ENCODE results near the gene HOXA5.

HOXA5 gene

GRCh38 chr7:27143023-27143949, at the start of gene HOXA5:
TSS of gene HOXA5 (minus strand) at chr7:27143681. CDS start at chr7:27143607, 74 bp downstream.
- peak; percentile 92 for DNase-seq

- DNase-seq: no peak
These were observed 49.3 kb upstream of the HOXA5 start for GRCh38 chr7:27192546-27193334.

GRCh38 chr7:27191833-27192545, 48.5 kb upstream of the HOXA5 start:
- no peak for DNase-seq

- no peak for DNase-seq
These were observed 47.8 kb upstream of the HOXA5 start for GRCh38 chr7:27191161-27191731.

GRCh38 chr7:27189997-27190748, 46.7 kb upstream of the HOXA5 start:
- no peak for DNase-seq

- DNase-seq: peak; percentile 33
These were observed 46.0 kb upstream of the HOXA5 start for GRCh38 chr7:27189295-27189996.

GRCh38 chr7:27188386-27189294, 45.2 kb upstream of the HOXA5 start:
- no peak for DNase-seq

GRCh38 chr7:27187475-27188385, 44.2 kb upstream of the HOXA5 start:
- DNase-seq: no peak

GRCh38 chr7:27186668-27187474, 43.4 kb upstream of the HOXA5 start:
- DNase-seq: no peak

- no peak for DNase-seq
These were observed 42.6 kb upstream of the HOXA5 start for GRCh38 chr7:27185854-27186667.

- DNase-seq: no peak
These were observed 41.8 kb upstream of the HOXA5 start, which contains the start of gene HOXA11 for GRCh38 chr7:27185013-27185853. TSS of gene HOXA11 (minus strand) at chr7:27185232. CDS start at chr7:27185144, 88 bp downstream.

- no peak for DNase-seq
These were observed 41.0 kb upstream of the HOXA5 start for GRCh38 chr7:27184337-27185012.

- no peak for DNase-seq
These were observed 40.3 kb upstream of the HOXA5 start for GRCh38 chr7:27183682-27184336.

- no peak for DNase-seq
These were observed 39.6 kb upstream of the HOXA5 start for GRCh38 chr7:27182861-27183681.

Data from kidney glomerular epithelial cell (primary cell).